Right lobe of liver (tissue), 6 donors: ENCODE data around the gene CACFD1. TPM values are rescaled to one million over a fixed set of nuclear protein-coding genes. Genes with fewer than 3 reads are reported as not detected.

Experiments used
- ATAC-seq, 4 donors: fragments of 200-7000 bp; cut with Tn5 transposase; one replicate each; pipeline ENCODE4 v1.9.1; 2020; ENCODE audit warnings: mild to moderate bottlenecking in 4 of 4, moderate library complexity in 4 of 4
- DNase-seq, 3 donors: peaks; one replicate each; pipeline ENCODE4 v3.0.0-alpha.2; 2020
- H3K27ac ChIP-seq, 3 donors: fragments of 200-600 bp; one replicate each; pipeline ENCODE4 v1.8.0; 2022
- H3K27me3 ChIP-seq, 2 donors: fragments of 200-600 bp; one replicate each; pipeline ENCODE4 v1.8.0; 2022
- H3K36me3 ChIP-seq, 4 donors: fragments of 200-600 bp; sonication (generic) in 1 of 4; one replicate each; pipeline versions ENCODE4 v1.5.1 to v1.8.0; 2017 to 2022; ENCODE audit warnings: control low read depth in 1 of 4
- H3K4me1 ChIP-seq, 4 donors: fragments of 200-600 bp; sonication (generic) in 1 of 4; one replicate each; pipeline versions ENCODE4 v1.5.1 to v1.8.0; 2017 to 2022; ENCODE audit warnings: control low read depth in 1 of 4
- H3K4me3 ChIP-seq, 3 donors: fragments of 200-600 bp; one replicate each; pipeline ENCODE4 v1.8.0; 2022
- H3K9me3 ChIP-seq, 4 donors: fragments of 200-600 bp; sonication (generic) in 1 of 4; one replicate each; pipeline versions ENCODE4 v1.5.1 to v1.8.0; 2017 to 2022; ENCODE audit warnings: control low read depth in 1 of 4
- CTCF ChIP-seq, 4 donors: fragments of 200-600 bp in 3 of 4; fragments of 450-650 bp in 1 of 4; IDR thresholded peaks; one replicate each; pipeline versions ENCODE4 v1.5.1 to v1.8.0; 2016 to 2022; ENCODE audit warnings: antibody characterized with exemption in 4 of 4, mild to moderate bottlenecking in 2 of 4
- POLR2A ChIP-seq: fragments of 450-650 bp; IDR thresholded peaks from one replicate; pipeline ENCODE4 v1.6.1; 2017; ENCODE audit warnings: antibody characterized with exemption, mild to moderate bottlenecking
- WGBS: methylation state at CpG from one replicate; pipeline ENCODE4 v1.1.6; 2018; ENCODE audit warnings: low coverage, low lambda C conversion rate; ENCODE audit not compliant: insufficient coverage; ENCODE audit errors: missing lambda C conversion rate; 5-methylcytosine and 5-hydroxymethylcytosine counted together
- intact Hi-C, 2 donors: fragments of 100-400 bp; cut with DNase I; formaldehyde crosslinking; loops; one replicate each; pipeline versions ENCODE4 v1.11.2 to v1.14.1; 2022
- total RNA-seq, 6 experiments: library from RNA; depleted of rRNA in 2 of 6; stranded (reverse); fragments of >200 nt in 2 of 6; fragmentation: NEBNext Ultra II Directional in 3 of 6; extraction: Animal tissue kit (Norgen Biotek cat#: 25700) in 3 of 6; gene quantifications; one replicate each; pipeline versions ENCODE4 v1.1.0 to v1.2.4, GENCODE V29; 2016 to 2023
- donor health status: DM: no; HTN: yes; CAD: no.
- donor health status: DM: no; HTN: no; CAD: no.
- donor health status: DM: no; HTN: no; CAD: no.
- donor health status: DM: no; HTN: yes; CAD: no.
- donor health status: DM: no; HTN: yes; CAD: no.

CACFD1 gene
- total RNA-seq, 6 experiments from 2014 or later = 23.5 to 39.8 (median 32.9) TPM

DNA sequence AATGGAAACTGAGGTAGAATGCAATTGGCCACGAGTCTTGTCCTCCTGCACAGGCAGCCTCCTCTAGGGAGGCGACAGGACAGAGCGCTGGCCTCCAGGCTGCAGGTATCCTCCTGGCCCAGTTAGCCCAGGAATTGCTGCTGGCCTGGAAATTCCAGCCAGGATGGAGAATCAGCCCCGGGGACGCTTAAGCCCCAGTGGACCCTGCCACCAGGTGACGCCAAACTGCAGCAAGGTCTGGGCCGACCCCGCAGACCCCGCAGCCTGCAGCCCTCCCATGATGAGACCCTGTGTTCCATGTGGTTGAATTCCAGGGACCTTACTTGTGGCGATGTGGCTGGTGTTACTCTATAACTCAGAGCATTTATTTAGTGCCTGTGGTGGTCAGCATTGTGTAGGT lies 7.3 kb downstream of the CACFD1 start:
- Histone ChIP-seq H3K36me3 (peaks cover 0 to 32% (median 6%) of the 10 kb centered on the region in 4 donors), H3K4me1 (peaks cover 0 to 12% (median 0%) of the 10 kb centered on the region in 4 donors), H3K27ac (no peak overlapping the region), H3K4me3 (no peak overlapping the region), H3K9me3 (no peaks in the 10 kb centered on the region), H3K27me3 (no peaks in the 10 kb centered on the region)
- TF ChIP-seq POLR2A (no peak), CTCF (IDR thresholded peaks at IDR 0.05) (no peak)
- WGBS = 89% methylated on average over 3 of the region's 10 CpGs
- no peak for DNase-seq
- intact Hi-C loops = no loop called here
- no peak for ATAC-seq

DNA sequence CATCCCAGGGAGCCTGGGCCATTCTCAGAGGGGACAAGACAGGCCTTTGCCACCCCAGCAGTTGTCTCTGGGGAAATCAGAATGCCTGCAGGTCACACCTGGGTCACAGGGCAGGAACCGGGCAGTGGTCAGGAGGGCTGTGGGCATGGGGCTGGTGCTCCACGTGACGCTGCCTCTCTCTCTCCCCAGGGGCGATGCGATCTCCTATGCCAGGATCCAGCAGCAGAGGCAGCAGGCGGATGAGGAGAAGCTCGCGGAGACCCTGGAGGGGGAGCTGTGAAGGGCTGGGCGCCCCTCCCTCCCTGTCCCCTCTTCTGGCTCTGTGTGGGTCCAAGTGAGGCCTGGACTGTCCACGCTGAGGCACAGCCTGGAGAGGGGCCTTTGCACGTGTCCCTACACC lies 8.6 kb downstream of the CACFD1 start:
- no peaks in the 10 kb centered on the region for H3K27me3 ChIP-seq
- no peaks in the 10 kb centered on the region for H3K9me3 ChIP-seq
- H3K4me3 ChIP-seq = no peak overlapping the region
- no CpG with 5 or more reads among the region's 11 CpGs for WGBS
- no peak overlapping the region for H3K27ac ChIP-seq
- H3K4me1 ChIP-seq = peaks cover 0 to 6% (median 0%) of the 10 kb centered on the region in 4 donors
- DNase-seq (no peak), ATAC-seq (no peak)
- TF ChIP-seq POLR2A (no peak), CTCF (IDR thresholded peaks at IDR 0.05) (no peak)
- H3K36me3 ChIP-seq = peaks cover 0 to 34% (median 6%) of the 10 kb centered on the region in 4 donors
- intact Hi-C loops = no loop called here

DNA sequence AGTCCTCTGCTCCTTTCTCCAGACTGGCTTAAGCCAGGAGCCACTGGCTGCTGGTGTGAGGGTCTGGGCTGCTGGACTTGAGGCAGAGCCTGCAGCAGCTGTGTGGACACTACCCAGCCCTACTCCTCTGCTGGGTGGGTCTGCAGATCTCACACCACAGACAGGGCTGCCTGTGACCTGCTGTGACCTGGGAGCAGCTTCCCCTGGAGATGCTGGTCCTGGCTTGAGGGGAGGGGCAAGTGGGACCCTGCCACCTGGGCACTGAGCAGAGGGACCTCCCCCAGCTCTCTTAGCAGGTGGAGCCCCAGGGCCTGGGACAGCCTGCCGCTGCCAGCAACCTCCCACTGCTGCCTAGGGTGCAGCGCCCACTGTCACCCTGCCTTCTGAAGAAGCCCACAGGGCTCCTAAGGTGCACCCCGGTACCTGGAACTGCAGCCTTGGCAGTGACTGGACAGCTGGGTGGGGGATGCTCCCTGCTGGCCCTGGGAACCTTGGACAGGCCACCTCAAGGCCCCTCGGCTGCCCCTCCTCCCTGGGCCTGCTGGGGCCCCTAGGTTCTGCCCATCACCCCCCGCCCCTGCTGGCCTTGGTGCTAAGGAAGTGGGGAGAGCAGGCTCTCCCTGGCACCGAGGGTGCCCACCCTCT lies 9.1 kb downstream of the CACFD1 start:
- no peak overlapping the region for H3K4me3 ChIP-seq
- H3K36me3 ChIP-seq = peaks cover 0 to 35% (median 6%) of the 10 kb centered on the region in 4 donors
- ATAC-seq (no peak), DNase-seq (no peak)
- H3K4me1 ChIP-seq = peaks cover 0 to 6% (median 0%) of the 10 kb centered on the region in 4 donors
- intact Hi-C loops = no loop called here
- H3K9me3 ChIP-seq = no peaks in the 10 kb centered on the region
- TF ChIP-seq POLR2A (no peak), CTCF (IDR thresholded peaks at IDR 0.05) (no peak)
- H3K27me3 ChIP-seq = no peaks in the 10 kb centered on the region
- WGBS = no CpG with 5 or more reads among the region's 6 CpGs
- H3K27ac ChIP-seq = no peak overlapping the region

GRCh38 chr9:133470427-133470924 lies 10.7 kb downstream of the CACFD1 start:
- peaks cover 0 to 29% (median 6%) of the 10 kb centered on the region in 4 donors for H3K36me3 ChIP-seq
- H3K27ac ChIP-seq = no peak overlapping the region
- no peak for DNase-seq
- intact Hi-C loops = no loop called here
- peak in 3 of 4 donors; percentile 9 to 46 (median 22) for ATAC-seq
- no CpG with 5 or more reads among the region's 16 CpGs for WGBS
- H3K4me3 ChIP-seq = no peak overlapping the region
- no peaks in the 10 kb centered on the region for H3K9me3 ChIP-seq
- H3K27me3 ChIP-seq = no peaks in the 10 kb centered on the region
- TF ChIP-seq CTCF (IDR thresholded peaks at IDR 0.05) (no peak), POLR2A (no peak)
- H3K4me1 ChIP-seq = peaks cover 0 to 6% (median 0%) of the 10 kb centered on the region in 4 donors
